ENCODE results near the gene CCN5. TPM values are rescaled to one million over a fixed set of nuclear protein-coding genes. Genes with fewer than 3 reads are reported as not detected.

The CCN5 gene
- polyA plus RNA-seq, 1 donor = 0.09 TPM

- DNase-seq = peak in 1 of 2 donors; percentile 55
- H3K9me3 ChIP-seq (ENCODE audit: control insufficient read depth, low read depth, low read length) = peaks cover 5% of the 10 kb centered on the region
- WGBS (ENCODE audit: insufficient coverage, low lambda C conversion rate) = no CpG with 5 or more reads among the region's 81 CpGs
- no peaks in the 10 kb centered on the region for H3K36me3 ChIP-seq (ENCODE audit: control insufficient read depth, insufficient read depth, low read length)
- no peaks in the 10 kb centered on the region for H3K4me1 ChIP-seq (ENCODE audit: control insufficient read depth, insufficient read depth, low read length)
- H3K27ac ChIP-seq (ENCODE audit: low read length) = no peak within 1 kb of the TSS
- peak within 1 kb of the TSS; percentile 32 for H3K4me3 ChIP-seq (ENCODE audit: low read length)
- peaks cover 53% of the 10 kb centered on the region for H3K27me3 ChIP-seq (ENCODE audit: control insufficient read depth, insufficient read depth, low read length)
Measured at GRCh38 chr20:44745598-44746366, 30.6 kb downstream of the CCN5 start, which contains the start of gene KCNK15. KCNK15 (plus strand) TSS chr20:44745865; CDS start chr20:44745911, 46 bp downstream.

- Histone ChIP-seq H3K4me3 (ENCODE audit: low read length) (peak overlapping the region; percentile 32), H3K9me3 (ENCODE audit: control insufficient read depth, low read depth, low read length) (peaks cover 5% of the 10 kb centered on the region), H3K36me3 (ENCODE audit: control insufficient read depth, insufficient read depth, low read length) (no peaks in the 10 kb centered on the region), H3K27ac (ENCODE audit: low read length) (no peak overlapping the region), H3K27me3 (ENCODE audit: control insufficient read depth, insufficient read depth, low read length) (peaks cover 51% of the 10 kb centered on the region), H3K4me1 (ENCODE audit: control insufficient read depth, insufficient read depth, low read length) (no peaks in the 10 kb centered on the region)
- WGBS (ENCODE audit: insufficient coverage, low lambda C conversion rate) = no CpG with 5 or more reads among the region's 12 CpGs
- DNase-seq = no peak
Measured at GRCh38 chr20:44746367-44747165, 31.4 kb downstream of the CCN5 start.

GRCh38 chr20:44747166-44748004 is 32.2 kb downstream of the CCN5 start:
- peaks cover 45% of the 10 kb centered on the region for H3K27me3 ChIP-seq (ENCODE audit: control insufficient read depth, insufficient read depth, low read length)
- peaks cover 3% of the 10 kb centered on the region for H3K4me1 ChIP-seq (ENCODE audit: control insufficient read depth, insufficient read depth, low read length)
- no peak overlapping the region for H3K27ac ChIP-seq (ENCODE audit: low read length)
- H3K4me3 ChIP-seq (ENCODE audit: low read length) = no peak overlapping the region
- peaks cover 5% of the 10 kb centered on the region for H3K9me3 ChIP-seq (ENCODE audit: control insufficient read depth, low read depth, low read length)
- peak; percentile 49 to 57 for DNase-seq
- WGBS (ENCODE audit: insufficient coverage, low lambda C conversion rate) = no CpG with 5 or more reads among the region's 5 CpGs
- H3K36me3 ChIP-seq (ENCODE audit: control insufficient read depth, insufficient read depth, low read length) = no peaks in the 10 kb centered on the region

- Histone ChIP-seq H3K27ac (ENCODE audit: low read length) (no peak overlapping the region), H3K9me3 (ENCODE audit: control insufficient read depth, low read depth, low read length) (peaks cover 5% of the 10 kb centered on the region), H3K36me3 (ENCODE audit: control insufficient read depth, insufficient read depth, low read length) (no peaks in the 10 kb centered on the region), H3K4me1 (ENCODE audit: control insufficient read depth, insufficient read depth, low read length) (peaks cover 4% of the 10 kb centered on the region), H3K27me3 (ENCODE audit: control insufficient read depth, insufficient read depth, low read length) (peaks cover 41% of the 10 kb centered on the region), H3K4me3 (ENCODE audit: low read length) (no peak overlapping the region)
- no peak for DNase-seq
- WGBS (ENCODE audit: insufficient coverage, low lambda C conversion rate) = no CpG with 5 or more reads among the region's 3 CpGs
Measured at GRCh38 chr20:44748005-44748370, 32.8 kb downstream of the CCN5 start.

- Histone ChIP-seq H3K4me1 (ENCODE audit: control insufficient read depth, insufficient read depth, low read length) (peaks cover 4% of the 10 kb centered on the region), H3K27me3 (ENCODE audit: control insufficient read depth, insufficient read depth, low read length) (peaks cover 31% of the 10 kb centered on the region), H3K9me3 (ENCODE audit: control insufficient read depth, low read depth, low read length) (peaks cover 5% of the 10 kb centered on the region), H3K36me3 (ENCODE audit: control insufficient read depth, insufficient read depth, low read length) (no peaks in the 10 kb centered on the region), H3K4me3 (ENCODE audit: low read length) (no peak overlapping the region), H3K27ac (ENCODE audit: low read length) (no peak overlapping the region)
- no CpG with 5 or more reads among the region's 73 CpGs for WGBS (ENCODE audit: insufficient coverage, low lambda C conversion rate)
- DNase-seq = no peak
Measured at GRCh38 chr20:44750081-44750805, 35.1 kb downstream of the CCN5 start.

GRCh38 chr20:44752099-44752931 is 37.1 kb downstream of the CCN5 start:
- no peaks in the 10 kb centered on the region for H3K36me3 ChIP-seq (ENCODE audit: control insufficient read depth, insufficient read depth, low read length)
- no peak overlapping the region for H3K27ac ChIP-seq (ENCODE audit: low read length)
- H3K9me3 ChIP-seq (ENCODE audit: control insufficient read depth, low read depth, low read length) = peaks cover 5% of the 10 kb centered on the region
- no peak overlapping the region for H3K4me3 ChIP-seq (ENCODE audit: low read length)
- peaks cover 4% of the 10 kb centered on the region for H3K4me1 ChIP-seq (ENCODE audit: control insufficient read depth, insufficient read depth, low read length)
- DNase-seq = no peak
- WGBS (ENCODE audit: insufficient coverage, low lambda C conversion rate) = no CpG with 5 or more reads among the region's 17 CpGs
- peaks cover 17% of the 10 kb centered on the region for H3K27me3 ChIP-seq (ENCODE audit: control insufficient read depth, insufficient read depth, low read length)

GRCh38 chr20:44754554-44754953 is 39.4 kb downstream of the CCN5 start:
- Histone ChIP-seq H3K4me1 (ENCODE audit: control insufficient read depth, insufficient read depth, low read length) (peaks cover 4% of the 10 kb centered on the region), H3K27me3 (ENCODE audit: control insufficient read depth, insufficient read depth, low read length) (peaks cover 6% of the 10 kb centered on the region), H3K27ac (ENCODE audit: low read length) (no peak overlapping the region), H3K36me3 (ENCODE audit: control insufficient read depth, insufficient read depth, low read length) (no peaks in the 10 kb centered on the region), H3K4me3 (ENCODE audit: low read length) (no peak overlapping the region), H3K9me3 (ENCODE audit: control insufficient read depth, low read depth, low read length) (peaks cover 5% of the 10 kb centered on the region)
- no CpG with 5 or more reads among the region's 7 CpGs for WGBS (ENCODE audit: insufficient coverage, low lambda C conversion rate)
- no peak for DNase-seq

- WGBS (ENCODE audit: insufficient coverage, low lambda C conversion rate) = no CpG with 5 or more reads among the region's 18 CpGs
- no peak overlapping the region for H3K4me3 ChIP-seq (ENCODE audit: low read length)
- H3K27ac ChIP-seq (ENCODE audit: low read length) = no peak overlapping the region
Measured at GRCh38 chr20:44756011-44756688, 41.0 kb downstream of the CCN5 start.

GRCh38 chr20:44756956-44757355 is 41.8 kb downstream of the CCN5 start:
- DNase-seq = no peak
- Histone ChIP-seq H3K27me3 (ENCODE audit: control insufficient read depth, insufficient read depth, low read length) (no peaks in the 10 kb centered on the region), H3K27ac (ENCODE audit: low read length) (no peak overlapping the region), H3K9me3 (ENCODE audit: control insufficient read depth, low read depth, low read length) (no peaks in the 10 kb centered on the region), H3K4me3 (ENCODE audit: low read length) (no peak overlapping the region), H3K4me1 (ENCODE audit: control insufficient read depth, insufficient read depth, low read length) (peaks cover 4% of the 10 kb centered on the region), H3K36me3 (ENCODE audit: control insufficient read depth, insufficient read depth, low read length) (no peaks in the 10 kb centered on the region)
- no CpG with 5 or more reads among the region's 5 CpGs for WGBS (ENCODE audit: insufficient coverage, low lambda C conversion rate)

More at GRCh38 chr20:44756011-44756688, 41.0 kb downstream of the CCN5 start:
- Histone ChIP-seq H3K27me3 (ENCODE audit: control insufficient read depth, insufficient read depth, low read length) (no peaks in the 10 kb centered on the region), H3K4me1 (ENCODE audit: control insufficient read depth, insufficient read depth, low read length) (peaks cover 4% of the 10 kb centered on the region), H3K9me3 (ENCODE audit: control insufficient read depth, low read depth, low read length) (no peaks in the 10 kb centered on the region), H3K36me3 (ENCODE audit: control insufficient read depth, insufficient read depth, low read length) (no peaks in the 10 kb centered on the region)
- no peak for DNase-seq

Data from large intestine (tissue), 3 donors.